Measurements from ENCODE around the gene HHLA2.

Gene HHLA2

GRCh38 chr3:108396336-108396735 lies 100.0 kb downstream of the HHLA2 start:
- no peaks in the 10 kb centered on the region for H3K4me1 ChIP-seq (ENCODE audit: low read length)
- no peaks in the 10 kb centered on the region for H3F3A ChIP-seq (ENCODE audit: insufficient read depth, low read length)
- TF ChIP-seq EZH2 (optimal IDR thresholded peaks at IDR 0.05; ENCODE audit: low read depth, low read length) (no peak), EZH2phosphoT487 (IDR thresholded peaks at IDR 0.05; ENCODE audit: low read length) (no peak), CTCF (IDR thresholded peaks at IDR 0.05; ENCODE audit: low read length) (no peak)
- H3K79me2 ChIP-seq (ENCODE audit: low read length), result no peaks in the 10 kb centered on the region
- DNase-seq, result no peak
- no peaks in the 10 kb centered on the region for H3K9me3 ChIP-seq (replicated peaks; ENCODE audit: insufficient read depth, low read length)
- H3K27me3 ChIP-seq (replicated peaks; ENCODE audit: insufficient read depth, low read length), result no peaks in the 10 kb centered on the region
- H3K9me2 ChIP-seq (replicated peaks; ENCODE audit: insufficient read depth, low read length), result no peaks in the 10 kb centered on the region
- no peak overlapping the region for H3K4me2 ChIP-seq (ENCODE audit: low read depth, low read length)
- no peaks in the 10 kb centered on the region for H3K36me3 ChIP-seq (replicated peaks; ENCODE audit: insufficient read depth, low read length)
- no peak overlapping the region for H3K9ac ChIP-seq (ENCODE audit: low read length)
- H2AFZ ChIP-seq (ENCODE audit: low read length), result no peak overlapping the region
- no peaks in the 10 kb centered on the region for H4K20me1 ChIP-seq (ENCODE audit: insufficient read depth, low read length)
- H3K27ac ChIP-seq (ENCODE audit: low read length), result no peak overlapping the region
- no peak overlapping the region for H3K4me3 ChIP-seq (ENCODE audit: low read length)

- Histone ChIP-seq H3K27me3 (replicated peaks; ENCODE audit: insufficient read depth, low read length) (no peaks in the 10 kb centered on the region), H3K4me2 (ENCODE audit: low read depth, low read length) (no peak overlapping the region), H2AFZ (ENCODE audit: low read length) (no peak overlapping the region), H3K27ac (ENCODE audit: low read length) (no peak overlapping the region), H3F3A (ENCODE audit: insufficient read depth, low read length) (no peaks in the 10 kb centered on the region), H3K4me3 (ENCODE audit: low read length) (no peak overlapping the region), H3K79me2 (ENCODE audit: low read length) (no peaks in the 10 kb centered on the region), H3K9me3 (replicated peaks; ENCODE audit: insufficient read depth, low read length) (no peaks in the 10 kb centered on the region), H3K9me2 (replicated peaks; ENCODE audit: insufficient read depth, low read length) (no peaks in the 10 kb centered on the region), H3K36me3 (replicated peaks; ENCODE audit: insufficient read depth, low read length) (no peaks in the 10 kb centered on the region), H3K9ac (ENCODE audit: low read length) (no peak overlapping the region), H3K4me1 (ENCODE audit: low read length) (no peaks in the 10 kb centered on the region), H4K20me1 (ENCODE audit: insufficient read depth, low read length) (no peaks in the 10 kb centered on the region)
- TF ChIP-seq EZH2 (optimal IDR thresholded peaks at IDR 0.05; ENCODE audit: low read depth, low read length) (no peak), EZH2phosphoT487 (IDR thresholded peaks at IDR 0.05; ENCODE audit: low read length) (no peak), CTCF (IDR thresholded peaks at IDR 0.05; ENCODE audit: low read length) (no peak)
- DNase-seq, result no peak
These were observed 102.2 kb downstream of the HHLA2 start for GRCh38 chr3:108398510-108398909.

GRCh38 chr3:108401836-108402235 lies 105.5 kb downstream of the HHLA2 start:
- Histone ChIP-seq H3K27me3 (replicated peaks; ENCODE audit: insufficient read depth, low read length) (no peaks in the 10 kb centered on the region), H3K36me3 (replicated peaks; ENCODE audit: insufficient read depth, low read length) (no peaks in the 10 kb centered on the region), H2AFZ (ENCODE audit: low read length) (no peak overlapping the region), H3K4me2 (ENCODE audit: low read depth, low read length) (no peak overlapping the region), H3K4me1 (ENCODE audit: low read length) (no peaks in the 10 kb centered on the region), H3F3A (ENCODE audit: insufficient read depth, low read length) (no peaks in the 10 kb centered on the region), H3K79me2 (ENCODE audit: low read length) (no peaks in the 10 kb centered on the region), H3K9me3 (replicated peaks; ENCODE audit: insufficient read depth, low read length) (no peaks in the 10 kb centered on the region), H3K4me3 (ENCODE audit: low read length) (no peak overlapping the region), H4K20me1 (ENCODE audit: insufficient read depth, low read length) (no peaks in the 10 kb centered on the region), H3K9me2 (replicated peaks; ENCODE audit: insufficient read depth, low read length) (no peaks in the 10 kb centered on the region), H3K27ac (ENCODE audit: low read length) (no peak overlapping the region), H3K9ac (ENCODE audit: low read length) (no peak overlapping the region)
- no peak for DNase-seq
- TF ChIP-seq EZH2 (optimal IDR thresholded peaks at IDR 0.05; ENCODE audit: low read depth, low read length), result no peak
- no peak for TF ChIP-seq EZH2phosphoT487 (IDR thresholded peaks at IDR 0.05; ENCODE audit: low read length)
- no peak for TF ChIP-seq CTCF (IDR thresholded peaks at IDR 0.05; ENCODE audit: low read length)

Measured in MM.1S (cell line).